ENCODE results near the gene CBX4.

DNA sequence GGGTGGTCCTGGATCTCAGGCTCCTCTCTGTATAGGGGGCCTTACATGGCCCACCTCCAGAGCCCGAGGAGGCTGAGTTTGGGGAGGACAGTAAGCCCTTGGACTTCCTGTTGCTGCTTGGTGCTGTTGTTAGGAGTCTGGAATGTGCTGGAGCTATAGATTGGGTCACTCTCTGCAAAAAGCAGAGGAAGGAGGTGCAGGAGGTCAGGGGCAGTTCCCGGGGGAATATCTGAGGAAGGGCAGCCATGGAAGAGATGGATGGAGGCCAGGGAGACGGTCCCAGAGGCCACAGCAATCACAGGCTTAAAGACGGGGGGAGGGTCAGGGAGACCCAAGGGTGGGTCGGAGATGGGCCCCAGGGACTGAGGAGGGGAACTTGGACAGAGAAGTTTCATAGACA is 23.0 kb upstream of the CBX4 start:
- TF ChIP-seq POLR2A (IDR thresholded peaks at IDR 0.05) (no peak), CTCF (IDR thresholded peaks at IDR 0.05 in 4 of 5, conservative IDR thresholded peaks at IDR 0.05 in 1 of 5) (no peak)

Data from gastrocnemius medialis (tissue), 4 donors.